IPS-20b (cell line): ENCODE results near the gene HDHD3.
A peak's percentile ranks its signal among the peaks of the same experiment; 100 is the strongest.

Source experiments
- H3K27ac ChIP-seq: one replicate; pipeline ENCODE4 v1.5.1; 2013; ENCODE audit warnings: low read length
- H3K27me3 ChIP-seq: 2 replicates; pipeline ENCODE4 v1.6.1; 2013; ENCODE audit warnings: mild to moderate bottlenecking, low read length, inconsistent platforms; ENCODE audit not compliant: insufficient read depth
- H3K36me3 ChIP-seq: 2 replicates; pipeline ENCODE4 v1.6.1; 2013; ENCODE audit warnings: low read depth, mild to moderate bottlenecking, inconsistent platforms, low read length, moderate library complexity; ENCODE audit not compliant: insufficient read depth
- H3K4me1 ChIP-seq: 2 replicates; pipeline ENCODE4 v1.6.1; 2013; ENCODE audit warnings: mild to moderate bottlenecking, control low read depth, inconsistent platforms, low read length, moderate library complexity; ENCODE audit not compliant: insufficient read depth
- H3K4me3 ChIP-seq: 2 replicates; pipeline ENCODE4 v1.5.1; 2013; ENCODE audit warnings: mild to moderate bottlenecking, low read length, inconsistent platforms
- H3K9ac ChIP-seq: 2 replicates; pipeline ENCODE4 v1.6.1; 2013; ENCODE audit warnings: low read depth, mild to moderate bottlenecking, inconsistent platforms, low read length, moderate library complexity
- H3K9me3 ChIP-seq: 2 replicates; pipeline ENCODE4 v1.6.1; 2013; ENCODE audit warnings: mild to moderate bottlenecking, low read depth, low read length, inconsistent platforms; ENCODE audit not compliant: insufficient read depth

The HDHD3 gene

GRCh38 chr9:113355040-113355596, 21.7 kb downstream of the HDHD3 start:
- Histone ChIP-seq H3K27me3 (peaks cover 21% of the 10 kb centered on the region), H3K36me3 (no peaks in the 10 kb centered on the region), H3K4me1 (peaks cover 7% of the 10 kb centered on the region; the same call in 1 of the 2 replicates), H3K4me3 (no peak overlapping the region), H3K27ac (no peak overlapping the region), H3K9me3 (no peaks in the 10 kb centered on the region), H3K9ac (no peak overlapping the region)

GRCh38 chr9:113352411-113352810, 24.4 kb downstream of the HDHD3 start:
- H3K4me1 ChIP-seq: peaks cover 8% of the 10 kb centered on the region; the same call in 1 of the 2 replicates
- H3K27me3 ChIP-seq: peaks cover 45% of the 10 kb centered on the region
- no peak overlapping the region for H3K9ac ChIP-seq
- no peak overlapping the region for H3K4me3 ChIP-seq
- no peaks in the 10 kb centered on the region for H3K9me3 ChIP-seq
- no peak overlapping the region for H3K27ac ChIP-seq
- no peaks in the 10 kb centered on the region for H3K36me3 ChIP-seq

GRCh38 chr9:113352006-113352405, 24.8 kb downstream of the HDHD3 start:
- H3K4me3 ChIP-seq: no peak overlapping the region
- no peak overlapping the region for H3K27ac ChIP-seq
- H3K9me3 ChIP-seq: no peaks in the 10 kb centered on the region
- H3K27me3 ChIP-seq: peaks cover 49% of the 10 kb centered on the region
- H3K4me1 ChIP-seq: peaks cover 8% of the 10 kb centered on the region; the same call in 1 of the 2 replicates
- H3K36me3 ChIP-seq: no peaks in the 10 kb centered on the region
- H3K9ac ChIP-seq: no peak overlapping the region

- Histone ChIP-seq H3K27ac (no peak overlapping the region), H3K4me1 (peaks cover 8% of the 10 kb centered on the region; the same call in 1 of the 2 replicates), H3K36me3 (no peaks in the 10 kb centered on the region), H3K9me3 (no peaks in the 10 kb centered on the region), H3K9ac (no peak overlapping the region), H3K4me3 (no peak overlapping the region), H3K27me3 (peaks cover 49% of the 10 kb centered on the region)
These were observed 25.8 kb downstream of the HDHD3 start for GRCh38 chr9:113350937-113351336.

- Histone ChIP-seq H3K27me3 (peaks cover 49% of the 10 kb centered on the region), H3K4me3 (peak overlapping the region; percentile 59), H3K9me3 (no peaks in the 10 kb centered on the region), H3K36me3 (no peaks in the 10 kb centered on the region), H3K4me1 (peaks cover 8% of the 10 kb centered on the region; the same call in 1 of the 2 replicates), H3K9ac (no peak overlapping the region), H3K27ac (no peak overlapping the region)
These were observed 26.6 kb downstream of the HDHD3 start for GRCh38 chr9:113350107-113350661.

- Histone ChIP-seq H3K4me1 (peaks cover 8% of the 10 kb centered on the region; the same call in 1 of the 2 replicates), H3K36me3 (no peaks in the 10 kb centered on the region), H3K27ac (no peak within 1 kb of the TSS), H3K9me3 (no peaks in the 10 kb centered on the region), H3K27me3 (peaks cover 49% of the 10 kb centered on the region), H3K9ac (no peak within 1 kb of the TSS), H3K4me3 (peak within 1 kb of the TSS; percentile 59)
These were observed 27.2 kb downstream of the HDHD3 start, which contains the start of gene BSPRY for GRCh38 chr9:113349445-113350094. Gene BSPRY, plus strand, starts transcription at chr9:113349541. Its CDS starts 39 bp downstream, at chr9:113349580.

- Histone ChIP-seq H3K27ac (no peak overlapping the region), H3K9me3 (no peaks in the 10 kb centered on the region), H3K36me3 (no peaks in the 10 kb centered on the region), H3K4me3 (peak overlapping the region; percentile 59), H3K9ac (no peak overlapping the region), H3K4me1 (peaks cover 8% of the 10 kb centered on the region; the same call in 1 of the 2 replicates), H3K27me3 (peaks cover 49% of the 10 kb centered on the region)
These were observed 27.7 kb downstream of the HDHD3 start for GRCh38 chr9:113349066-113349444.

- H3K36me3 ChIP-seq: no peaks in the 10 kb centered on the region
- no peak overlapping the region for H3K4me3 ChIP-seq
- H3K9ac ChIP-seq: no peak overlapping the region
- H3K27me3 ChIP-seq: peaks cover 49% of the 10 kb centered on the region
- H3K4me1 ChIP-seq: peaks cover 8% of the 10 kb centered on the region; the same call in 1 of the 2 replicates
- no peaks in the 10 kb centered on the region for H3K9me3 ChIP-seq
- H3K27ac ChIP-seq: no peak overlapping the region
These were observed 28.3 kb downstream of the HDHD3 start for GRCh38 chr9:113348437-113348836.

GRCh38 chr9:113345671-113346070, 31.1 kb downstream of the HDHD3 start:
- Histone ChIP-seq H3K36me3 (no peaks in the 10 kb centered on the region), H3K9ac (no peak overlapping the region), H3K4me3 (no peak overlapping the region), H3K4me1 (peaks cover 7% of the 10 kb centered on the region; the same call in 1 of the 2 replicates), H3K27ac (no peak overlapping the region), H3K9me3 (no peaks in the 10 kb centered on the region), H3K27me3 (peaks cover 49% of the 10 kb centered on the region)

- Histone ChIP-seq H3K4me1 (peaks cover 2% of the 10 kb centered on the region; the same call in 1 of the 2 replicates), H3K9ac (no peak overlapping the region), H3K27me3 (peaks cover 48% of the 10 kb centered on the region), H3K4me3 (no peak overlapping the region), H3K36me3 (no peaks in the 10 kb centered on the region), H3K27ac (no peak overlapping the region), H3K9me3 (no peaks in the 10 kb centered on the region)
These were observed 31.6 kb downstream of the HDHD3 start for GRCh38 chr9:113345190-113345589.

GRCh38 chr9:113343732-113344231, 33.0 kb downstream of the HDHD3 start:
- no peak overlapping the region for H3K9ac ChIP-seq
- no peak overlapping the region for H3K4me3 ChIP-seq
- H3K27me3 ChIP-seq: peaks cover 43% of the 10 kb centered on the region
- H3K36me3 ChIP-seq: no peaks in the 10 kb centered on the region
- no peaks in the 10 kb centered on the region for H3K4me1 ChIP-seq
- no peak overlapping the region for H3K27ac ChIP-seq
- H3K9me3 ChIP-seq: no peaks in the 10 kb centered on the region
